SK-N-SH treated with all-trans-retinoic acid at 6 μM for 48 hours (cell line): ENCODE data around the gene P2RY14.

ENCODE experiments used
- ATAC-seq: fragments of 200-7000 bp; cut with Tn5 transposase; 3 replicates; pipeline ENCODE4 v1.9.1; 2020; ENCODE audit warnings: mild to moderate bottlenecking, moderate library complexity
- ARNTL ChIP-seq: fragments of 450-650 bp; formaldehyde crosslinking; IDR thresholded peaks from 2 replicates; pipeline ENCODE4 v1.5.0; 2020; ENCODE audit warnings: low read depth, mild to moderate bottlenecking, moderate library complexity, borderline replicate concordance
- BACH2 ChIP-seq: fragments of 250-450 bp; sonication (Bioruptor Pico); IDR thresholded peaks from 2 replicates; pipeline ENCODE4 v1.9.0; 2021; ENCODE audit warnings: mild to moderate bottlenecking, borderline replicate concordance
- CREB5 ChIP-seq: fragments of 250-450 bp; sonication (Bioruptor Pico); IDR thresholded peaks from 2 replicates; pipeline ENCODE4 v1.5.1; 2020; ENCODE audit warnings: low read depth, mild to moderate bottlenecking, moderate library complexity
- CSDC2 ChIP-seq: fragments of 250-450 bp; sonication (Bioruptor Pico); IDR thresholded peaks from 2 replicates; pipeline ENCODE4 v1.5.0; 2020; ENCODE audit warnings: mild to moderate bottlenecking, moderate library complexity
- CSRNP3 ChIP-seq: fragments of 250-450 bp; sonication (Bioruptor Pico); IDR thresholded peaks from 2 replicates; pipeline ENCODE4 v1.5.1; 2021; ENCODE audit warnings: mild to moderate bottlenecking, moderate library complexity
- ESRRG ChIP-seq: fragments of 250-450 bp; sonication (Bioruptor Pico); IDR thresholded peaks from 2 replicates; pipeline ENCODE4 v1.6.1; 2021; ENCODE audit warnings: mild to moderate bottlenecking
- GLIS3 ChIP-seq: fragments of 250-450 bp; sonication (Bioruptor Pico); IDR thresholded peaks from 2 replicates; pipeline ENCODE4 v1.5.0; 2020; ENCODE audit warnings: mild to moderate bottlenecking, moderate library complexity
- ISL1 ChIP-seq: fragments of 250-450 bp; sonication (Bioruptor Pico); IDR thresholded peaks from 2 replicates; pipeline ENCODE4 v2.1.2; 2022; ENCODE audit warnings: mild to moderate bottlenecking, moderate library complexity
- OSR1 ChIP-seq: fragments of 250-450 bp; sonication (Bioruptor Pico); IDR thresholded peaks from 2 replicates; pipeline ENCODE4 v1.8.0; 2022; ENCODE audit warnings: moderate library complexity, mild to moderate bottlenecking, inconsistent platforms
- POU6F1 ChIP-seq: fragments of 250-450 bp; sonication (Bioruptor Pico); IDR thresholded peaks from 2 replicates; pipeline ENCODE4 v1.8.0; 2021; ENCODE audit warnings: low read depth, mild to moderate bottlenecking, moderate library complexity, borderline replicate concordance
- PPARA ChIP-seq: fragments of 250-450 bp; sonication (Bioruptor Pico); IDR thresholded peaks from 2 replicates; pipeline ENCODE4 v1.5.0; 2020; ENCODE audit warnings: mild to moderate bottlenecking, borderline replicate concordance
- RARB ChIP-seq: fragments of 250-450 bp; sonication (Bioruptor Pico); IDR thresholded peaks from 2 replicates; pipeline ENCODE4 v1.8.0; 2021; ENCODE audit warnings: mild to moderate bottlenecking, moderate library complexity
- SNAI2 ChIP-seq: fragments of 250-450 bp; sonication (Bioruptor Pico); IDR thresholded peaks from 2 replicates; pipeline ENCODE4 v1.5.0; 2020; ENCODE audit warnings: mild to moderate bottlenecking, moderate library complexity
- TCF4 ChIP-seq: fragments of 250-450 bp; sonication (Bioruptor Pico); IDR thresholded peaks from 2 replicates; pipeline ENCODE4 v1.8.0; 2021; ENCODE audit warnings: mild to moderate bottlenecking, moderate library complexity, borderline replicate concordance
- TOX ChIP-seq: fragments of 250-450 bp; sonication (Bioruptor Pico); IDR thresholded peaks from 2 replicates; pipeline ENCODE4 v1.8.0; 2021; ENCODE audit warnings: mild to moderate bottlenecking, moderate library complexity, borderline replicate concordance
- ZC3H10 ChIP-seq: fragments of 250-450 bp; sonication (Bioruptor Pico); IDR thresholded peaks from 2 replicates; pipeline ENCODE4 v1.5.1; 2021; ENCODE audit warnings: mild to moderate bottlenecking, moderate library complexity
- ZFP30 ChIP-seq: fragments of 450-650 bp; formaldehyde crosslinking; IDR thresholded peaks from 2 replicates; pipeline ENCODE4 v1.5.0; 2022; ENCODE audit warnings: mild to moderate bottlenecking, moderate library complexity
- ZNF565 ChIP-seq: fragments of 450-650 bp; formaldehyde crosslinking; conservative IDR thresholded peaks from 2 replicates; pipeline ENCODE4 v1.5.0; 2020; ENCODE audit warnings: low read depth, mild to moderate bottlenecking, moderate library complexity
- ZNF70 ChIP-seq: fragments of 450-650 bp; formaldehyde crosslinking; IDR thresholded peaks from 2 replicates; pipeline ENCODE4 v1.5.0; 2020; ENCODE audit warnings: mild to moderate bottlenecking, moderate library complexity
- ZNF8 ChIP-seq: fragments of 450-650 bp; formaldehyde crosslinking; IDR thresholded peaks from 2 replicates; pipeline ENCODE4 v1.5.0; 2020; ENCODE audit warnings: mild to moderate bottlenecking, moderate library complexity
- TF ChIP-seq, protein P1 (sequence below): fragments of 250-450 bp; sonication (Bioruptor Pico); IDR thresholded peaks from 2 replicates; pipeline ENCODE4 v1.5.0; 2020; ENCODE audit warnings: mild to moderate bottlenecking, moderate library complexity
- TF ChIP-seq, protein P2 (sequence below): fragments of 250-450 bp; sonication (Bioruptor Pico); IDR thresholded peaks from 2 replicates; pipeline ENCODE4 v1.8.0; 2020; ENCODE audit warnings: mild to moderate bottlenecking, moderate library complexity, borderline replicate concordance

P2RY14 gene

GRCh38 chr3:151265166-151265565 is 13.2 kb downstream of the P2RY14 start:
- no peak for ATAC-seq

DNA sequence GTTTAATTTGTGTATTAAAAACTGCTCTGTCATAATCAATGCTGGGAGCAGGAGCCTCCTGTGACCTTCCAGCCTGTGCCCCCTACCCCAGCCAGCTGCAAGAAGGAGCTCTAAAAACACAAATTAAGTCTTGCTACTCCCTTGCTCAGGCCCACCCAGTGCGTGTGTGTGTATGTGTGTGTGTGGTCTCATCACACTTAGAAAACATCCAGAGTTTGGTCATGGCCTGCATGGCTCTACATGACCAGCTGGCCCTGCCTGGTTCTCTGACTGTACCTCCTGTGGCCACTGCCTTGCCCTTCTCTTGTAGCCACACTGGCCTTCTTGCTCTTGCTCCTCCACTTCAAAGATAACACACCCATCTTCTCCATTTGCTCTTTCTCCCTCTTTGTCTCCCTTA is 13.7 kb downstream of the P2RY14 start:
- no peak for ATAC-seq
- TF ChIP-seq ARNTL, result no peak
- no peak for TF ChIP-seq TCF4
- TF ChIP-seq GLIS3 (CRISPR knock-in tag), result no peak
- TF ChIP-seq CSDC2 (CRISPR knock-in tag), result no peak
- no peak for TF ChIP-seq SNAI2
- no peak for TF ChIP-seq ESRRG (CRISPR knock-in tag)
- no peak for TF ChIP-seq BACH2 (CRISPR knock-in tag)
- TF ChIP-seq OSR1 (CRISPR knock-in tag), result no peak
- no peak for TF ChIP-seq ZNF70 (CRISPR knock-in tag)
- TF ChIP-seq ZNF8 (CRISPR knock-in tag), result no peak
- no peak for TF ChIP-seq ZNF565
- no peak for TF ChIP-seq TOX (CRISPR knock-in tag)
- no peak for TF ChIP-seq ZFP30
- TF ChIP-seq, protein P1, sequence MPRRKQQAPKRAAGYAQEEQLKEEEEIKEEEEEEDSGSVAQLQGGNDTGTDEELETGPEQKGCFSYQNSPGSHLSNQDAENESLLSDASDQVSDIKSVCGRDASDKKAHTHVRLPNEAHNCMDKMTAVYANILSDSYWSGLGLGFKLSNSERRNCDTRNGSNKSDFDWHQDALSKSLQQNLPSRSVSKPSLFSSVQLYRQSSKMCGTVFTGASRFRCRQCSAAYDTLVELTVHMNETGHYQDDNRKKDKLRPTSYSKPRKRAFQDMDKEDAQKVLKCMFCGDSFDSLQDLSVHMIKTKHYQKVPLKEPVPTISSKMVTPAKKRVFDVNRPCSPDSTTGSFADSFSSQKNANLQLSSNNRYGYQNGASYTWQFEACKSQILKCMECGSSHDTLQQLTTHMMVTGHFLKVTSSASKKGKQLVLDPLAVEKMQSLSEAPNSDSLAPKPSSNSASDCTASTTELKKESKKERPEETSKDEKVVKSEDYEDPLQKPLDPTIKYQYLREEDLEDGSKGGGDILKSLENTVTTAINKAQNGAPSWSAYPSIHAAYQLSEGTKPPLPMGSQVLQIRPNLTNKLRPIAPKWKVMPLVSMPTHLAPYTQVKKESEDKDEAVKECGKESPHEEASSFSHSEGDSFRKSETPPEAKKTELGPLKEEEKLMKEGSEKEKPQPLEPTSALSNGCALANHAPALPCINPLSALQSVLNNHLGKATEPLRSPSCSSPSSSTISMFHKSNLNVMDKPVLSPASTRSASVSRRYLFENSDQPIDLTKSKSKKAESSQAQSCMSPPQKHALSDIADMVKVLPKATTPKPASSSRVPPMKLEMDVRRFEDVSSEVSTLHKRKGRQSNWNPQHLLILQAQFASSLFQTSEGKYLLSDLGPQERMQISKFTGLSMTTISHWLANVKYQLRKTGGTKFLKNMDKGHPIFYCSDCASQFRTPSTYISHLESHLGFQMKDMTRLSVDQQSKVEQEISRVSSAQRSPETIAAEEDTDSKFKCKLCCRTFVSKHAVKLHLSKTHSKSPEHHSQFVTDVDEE (CRISPR knock-in tag), result no peak
- TF ChIP-seq PPARA (CRISPR knock-in tag), result no peak

More at GRCh38 chr3:151265166-151265565, 13.2 kb downstream of the P2RY14 start:
- TF ChIP-seq PPARA (CRISPR knock-in tag), result no peak
- no peak for TF ChIP-seq GLIS3 (CRISPR knock-in tag)
- no peak for TF ChIP-seq BACH2 (CRISPR knock-in tag)
- no peak for TF ChIP-seq ZNF8 (CRISPR knock-in tag)
- TF ChIP-seq, protein P1 (CRISPR knock-in tag), result no peak
- TF ChIP-seq ZC3H10 (CRISPR knock-in tag), result no peak
- no peak for TF ChIP-seq RARB (CRISPR knock-in tag)
- TF ChIP-seq, protein P2, sequence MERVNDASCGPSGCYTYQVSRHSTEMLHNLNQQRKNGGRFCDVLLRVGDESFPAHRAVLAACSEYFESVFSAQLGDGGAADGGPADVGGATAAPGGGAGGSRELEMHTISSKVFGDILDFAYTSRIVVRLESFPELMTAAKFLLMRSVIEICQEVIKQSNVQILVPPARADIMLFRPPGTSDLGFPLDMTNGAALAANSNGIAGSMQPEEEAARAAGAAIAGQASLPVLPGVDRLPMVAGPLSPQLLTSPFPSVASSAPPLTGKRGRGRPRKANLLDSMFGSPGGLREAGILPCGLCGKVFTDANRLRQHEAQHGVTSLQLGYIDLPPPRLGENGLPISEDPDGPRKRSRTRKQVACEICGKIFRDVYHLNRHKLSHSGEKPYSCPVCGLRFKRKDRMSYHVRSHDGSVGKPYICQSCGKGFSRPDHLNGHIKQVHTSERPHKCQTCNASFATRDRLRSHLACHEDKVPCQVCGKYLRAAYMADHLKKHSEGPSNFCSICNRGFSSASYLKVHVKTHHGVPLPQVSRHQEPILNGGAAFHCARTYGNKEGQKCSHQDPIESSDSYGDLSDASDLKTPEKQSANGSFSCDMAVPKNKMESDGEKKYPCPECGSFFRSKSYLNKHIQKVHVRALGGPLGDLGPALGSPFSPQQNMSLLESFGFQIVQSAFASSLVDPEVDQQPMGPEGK (CRISPR knock-in tag), result no peak
- TF ChIP-seq CSRNP3, result no peak
- TF ChIP-seq SNAI2, result no peak
- TF ChIP-seq OSR1 (CRISPR knock-in tag), result no peak
- TF ChIP-seq CSDC2 (CRISPR knock-in tag), result no peak
- no peak for TF ChIP-seq TOX (CRISPR knock-in tag)
- TF ChIP-seq CREB5 (CRISPR knock-in tag), result no peak
- no peak for TF ChIP-seq ISL1 (CRISPR knock-in tag)
- TF ChIP-seq POU6F1 (CRISPR knock-in tag), result no peak
- TF ChIP-seq ZFP30, result no peak
